Left kidney (tissue), 2 donors: ENCODE data around the gene PTPRU. TPM values are rescaled to one million over a fixed set of nuclear protein-coding genes. Genes with fewer than 3 reads are reported as not detected.

Experiments used
- DNase-seq: peaks from one replicate; pipeline ENCODE4 v3.0.0-alpha.2; 2013
- polyA plus RNA-seq: library from polyadenylated mRNA; unstranded; fragments of 120-200 nt; gene quantifications from one replicate; pipeline ENCODE4 v1.2.1, GENCODE V29; 2013; ENCODE audit not compliant: insufficient read length

Gene PTPRU
- polyA plus RNA-seq, 1 donor = 13.1 TPM

DNA sequence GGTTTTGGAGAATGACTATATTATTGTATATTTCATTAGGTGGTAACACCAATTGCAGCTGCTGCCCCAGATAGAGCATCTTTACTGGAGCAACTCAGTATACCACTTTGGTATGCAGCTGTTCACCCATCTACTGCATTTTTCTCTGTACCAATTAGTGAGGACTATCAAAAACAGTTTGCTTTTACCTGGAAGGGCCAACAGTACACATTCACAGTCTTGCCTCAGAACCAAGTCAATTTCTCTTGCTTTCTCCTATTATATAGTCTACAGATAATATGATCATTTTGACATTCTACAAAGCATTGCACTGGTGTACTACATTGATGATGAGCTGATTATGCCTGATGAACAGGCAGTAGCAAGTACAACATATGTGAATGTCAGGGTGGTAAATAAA lies 99.3 kb downstream of the PTPRU start:
- no peak for DNase-seq

DNA sequence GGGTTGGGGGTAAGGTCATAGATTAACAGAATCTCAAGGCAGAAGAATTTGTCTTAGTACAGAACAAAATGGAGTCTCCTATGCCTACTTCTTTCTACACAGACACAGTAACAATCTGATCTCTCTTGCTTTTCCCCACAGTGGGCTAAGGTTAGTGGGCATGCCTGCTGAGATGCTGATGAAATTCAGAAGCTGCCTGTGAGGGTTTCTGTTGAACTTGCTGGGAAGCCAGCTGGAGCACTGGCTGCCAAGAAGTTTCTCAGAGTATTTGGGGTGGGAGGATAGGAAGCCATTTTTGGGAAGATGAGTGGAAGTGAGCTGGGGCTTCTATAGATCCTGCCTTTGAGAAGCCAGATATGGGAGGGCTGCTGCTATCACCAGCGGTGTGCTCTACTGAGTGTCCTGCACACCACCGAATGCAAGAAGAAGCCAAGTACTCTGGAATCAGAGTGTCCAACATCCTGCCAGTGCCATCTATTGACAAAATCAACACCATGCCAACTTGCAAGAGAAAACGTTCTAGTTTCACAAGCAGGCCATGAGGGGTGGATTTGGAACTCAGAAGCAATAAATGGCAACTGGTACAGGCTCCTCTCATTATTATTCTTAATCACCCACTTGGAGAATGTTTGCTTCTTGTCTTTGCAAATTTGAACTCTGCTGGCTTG lies 102.7 kb downstream of the PTPRU start:
- DNase-seq = no peak

DNA sequence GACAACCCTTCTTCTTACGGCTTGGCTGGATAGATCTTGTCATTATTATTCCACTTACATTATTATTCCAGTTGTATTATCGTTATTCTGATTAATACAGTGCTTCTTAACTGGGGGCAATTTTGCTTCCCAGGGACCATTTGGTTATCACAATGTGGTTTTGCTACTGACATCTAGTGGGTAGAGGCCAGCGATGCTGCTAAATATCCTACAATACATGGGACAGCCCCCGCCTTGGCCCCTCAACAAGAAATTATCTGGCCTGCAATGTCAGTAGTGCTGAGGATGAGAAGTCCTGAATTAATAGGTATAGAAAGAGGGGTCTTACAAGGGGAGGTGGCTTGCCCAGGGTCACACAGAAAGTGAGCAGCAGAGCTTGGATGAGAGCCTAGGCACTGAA lies 105.6 kb downstream of the PTPRU start:
- no peak for DNase-seq

DNA sequence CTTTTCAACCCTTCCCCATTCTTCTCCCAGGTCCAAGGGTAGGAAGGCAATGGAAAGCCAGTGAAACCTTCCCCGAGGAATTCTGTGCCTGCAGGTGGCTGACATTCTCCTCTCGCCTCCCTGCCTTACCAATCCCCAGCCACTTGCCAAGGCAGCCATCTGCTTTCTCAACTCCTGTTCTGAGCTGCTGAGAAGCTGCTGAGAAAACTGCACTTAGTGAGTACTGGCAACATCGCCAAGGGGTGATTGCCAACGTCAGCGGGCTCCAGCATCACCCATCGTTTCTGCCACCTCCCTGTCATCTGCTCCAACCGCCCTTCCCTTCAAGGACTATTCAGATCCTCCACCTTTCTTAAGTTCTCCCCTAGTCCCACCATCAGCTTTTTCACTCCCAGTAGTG lies 106.0 kb downstream of the PTPRU start:
- no peak for DNase-seq

DNA sequence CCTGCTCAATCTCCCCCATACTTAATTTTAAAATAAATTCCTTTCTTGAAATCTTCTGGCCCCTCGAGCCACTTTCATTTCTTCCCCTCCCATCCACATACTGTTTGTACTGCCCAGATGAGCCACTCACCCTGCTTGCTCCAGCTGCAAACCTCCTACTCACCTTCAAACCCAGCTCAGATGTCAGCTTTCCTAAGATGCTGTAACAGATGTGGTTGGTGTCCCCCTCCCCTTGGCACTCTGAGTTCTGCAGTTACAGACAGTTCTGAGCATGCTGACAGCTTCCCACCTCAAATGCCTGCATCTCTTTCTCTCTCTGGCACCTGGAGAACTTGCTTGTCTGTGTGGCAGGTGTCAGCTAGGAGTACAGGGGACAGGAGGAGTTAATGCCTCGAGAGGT lies 106.7 kb downstream of the PTPRU start:
- peak; percentile 33 for DNase-seq

DNA sequence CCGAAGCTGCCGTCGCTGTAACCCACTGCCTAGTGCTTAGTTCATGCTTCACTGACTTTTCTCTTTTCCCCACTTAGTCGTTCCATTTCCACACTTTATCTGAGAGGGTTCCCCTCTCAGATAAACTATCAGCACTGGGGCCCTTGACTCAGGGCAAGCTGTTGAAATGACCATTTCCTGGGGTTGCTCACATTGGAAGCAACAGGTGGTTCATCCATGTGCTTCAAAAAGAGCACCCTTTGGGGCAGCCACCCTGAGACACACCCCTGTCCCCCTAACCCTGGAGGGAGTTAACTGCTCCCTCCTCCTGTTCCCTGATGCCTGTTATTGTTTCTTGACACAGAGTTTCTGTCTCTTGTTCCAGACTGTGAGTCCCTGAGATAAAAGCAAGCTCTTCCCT lies 107.2 kb downstream of the PTPRU start:
- no peak for DNase-seq

DNA sequence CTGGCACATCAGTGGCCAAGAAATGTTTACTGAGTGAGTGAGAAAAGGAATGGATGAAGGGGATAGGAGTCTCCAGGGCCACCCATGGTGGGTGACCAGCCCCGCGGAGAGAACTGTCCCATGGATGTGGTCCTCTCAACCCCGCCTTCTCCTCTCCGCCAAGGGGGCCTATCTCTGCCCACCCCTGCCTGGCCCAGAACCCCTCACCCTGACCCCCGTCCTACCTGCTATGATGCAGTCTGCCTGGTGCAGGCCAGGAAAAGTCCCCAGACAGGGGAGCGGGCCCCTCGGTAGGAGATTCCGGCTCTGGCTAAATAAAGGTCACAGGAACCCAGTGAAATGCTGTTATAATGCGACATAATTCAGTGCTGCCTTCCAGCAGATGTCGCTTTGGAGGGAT lies 107.6 kb downstream of the PTPRU start:
- DNase-seq = no peak

DNA sequence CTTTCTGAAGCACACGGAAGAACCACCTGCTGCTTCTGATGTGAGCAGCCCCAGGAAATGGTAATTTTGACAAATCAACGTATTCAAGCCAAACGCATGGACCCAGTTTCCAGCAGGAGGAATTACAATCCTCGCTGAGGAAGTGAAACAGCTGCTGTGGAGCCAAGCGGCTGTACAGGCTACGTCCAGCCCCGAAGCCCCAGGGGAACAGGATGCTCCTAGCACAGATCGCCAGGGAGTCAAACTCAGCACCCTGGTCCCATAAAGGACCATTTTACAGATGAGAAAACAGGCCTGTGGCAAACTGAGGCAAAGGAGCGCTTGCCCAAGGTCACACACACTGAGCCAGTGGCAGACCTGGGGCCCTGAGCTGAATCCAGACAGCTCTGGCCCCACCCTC lies 108.0 kb downstream of the PTPRU start:
- no peak for DNase-seq

DNA sequence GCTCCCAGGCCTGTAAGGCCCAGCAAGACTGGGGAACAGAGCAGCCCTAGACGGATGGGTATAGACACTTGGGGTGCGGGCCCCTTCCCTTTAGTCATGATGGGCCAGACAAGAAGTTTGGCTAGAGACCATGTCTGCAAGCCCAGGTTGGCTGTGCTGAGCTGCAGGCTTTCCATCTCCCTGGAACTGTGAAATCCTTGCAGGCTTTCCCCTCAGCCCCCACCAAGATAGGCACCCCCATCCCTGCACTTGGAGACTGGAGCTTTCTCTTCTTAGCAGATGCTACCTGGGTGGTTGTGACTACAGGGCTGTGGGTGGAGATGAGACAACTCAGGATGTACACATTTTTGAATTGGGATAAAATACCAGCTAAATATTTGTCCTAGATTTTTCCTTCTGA lies 110.3 kb downstream of the PTPRU start:
- DNase-seq = no peak

DNA sequence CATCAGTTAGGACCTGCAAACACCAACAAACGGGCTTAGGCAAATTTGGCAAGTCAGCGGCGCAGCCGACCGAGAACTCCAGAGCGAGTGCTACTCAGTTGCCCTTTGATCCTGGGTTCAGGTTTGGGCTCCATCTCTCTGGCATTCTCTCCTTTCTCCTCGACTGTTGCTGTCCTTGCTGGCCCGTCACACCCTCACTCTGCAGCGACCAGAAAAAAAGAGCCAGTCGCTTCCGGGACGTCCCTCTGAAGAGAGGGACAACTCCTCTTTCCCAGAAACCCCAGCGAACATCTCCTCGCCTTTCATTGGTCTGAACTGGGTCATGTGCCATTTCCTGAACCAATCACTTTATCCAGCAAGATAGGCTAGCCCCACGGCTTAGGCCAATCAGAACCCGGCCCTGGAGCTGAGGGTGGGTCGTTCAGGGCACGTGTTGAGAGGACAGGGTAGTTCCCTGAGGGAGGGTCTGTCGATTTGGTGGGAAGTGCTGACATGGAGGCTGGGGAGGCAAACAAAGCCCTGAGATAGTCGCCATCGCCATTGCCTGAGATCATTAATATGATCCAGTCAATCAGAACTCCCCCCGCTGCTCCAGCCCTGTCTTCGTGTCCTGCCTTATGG lies 113.7 kb downstream of the PTPRU start:
- no peak for DNase-seq

DNA sequence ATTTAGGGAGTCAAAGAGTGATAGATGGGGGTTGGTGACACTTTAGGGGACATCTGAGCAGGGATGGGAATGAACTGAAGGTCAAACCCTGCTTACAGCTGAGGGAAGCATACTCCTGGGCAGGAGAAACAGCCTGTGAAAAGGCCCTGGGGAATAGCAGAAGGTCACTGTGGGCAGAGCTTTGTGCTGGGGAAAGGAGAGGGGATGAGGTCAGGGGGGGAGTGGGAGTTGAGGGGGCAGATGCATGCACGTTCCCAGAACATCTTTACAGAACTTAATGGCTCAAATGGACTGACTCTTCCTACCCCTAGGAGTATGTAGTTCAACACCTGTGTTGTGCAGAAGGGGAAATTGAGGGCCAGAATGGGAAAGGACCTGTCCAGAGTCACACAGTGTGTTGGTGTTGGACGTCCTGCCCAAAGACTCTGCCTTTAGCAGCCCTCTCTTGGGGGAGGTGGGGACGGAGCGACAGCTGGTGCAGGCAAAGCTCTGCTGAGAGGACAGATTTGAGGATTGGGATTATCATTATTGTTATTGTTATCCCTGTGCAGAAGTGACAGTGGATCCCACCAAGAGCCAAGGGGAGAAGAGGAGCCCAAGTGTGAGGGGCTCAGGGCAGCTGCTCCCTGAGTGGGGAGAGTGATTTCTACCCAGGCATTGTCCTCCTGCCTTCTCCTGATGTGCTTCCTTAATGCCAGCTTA lies 116.5 kb downstream of the PTPRU start:
- no peak for DNase-seq

DNA sequence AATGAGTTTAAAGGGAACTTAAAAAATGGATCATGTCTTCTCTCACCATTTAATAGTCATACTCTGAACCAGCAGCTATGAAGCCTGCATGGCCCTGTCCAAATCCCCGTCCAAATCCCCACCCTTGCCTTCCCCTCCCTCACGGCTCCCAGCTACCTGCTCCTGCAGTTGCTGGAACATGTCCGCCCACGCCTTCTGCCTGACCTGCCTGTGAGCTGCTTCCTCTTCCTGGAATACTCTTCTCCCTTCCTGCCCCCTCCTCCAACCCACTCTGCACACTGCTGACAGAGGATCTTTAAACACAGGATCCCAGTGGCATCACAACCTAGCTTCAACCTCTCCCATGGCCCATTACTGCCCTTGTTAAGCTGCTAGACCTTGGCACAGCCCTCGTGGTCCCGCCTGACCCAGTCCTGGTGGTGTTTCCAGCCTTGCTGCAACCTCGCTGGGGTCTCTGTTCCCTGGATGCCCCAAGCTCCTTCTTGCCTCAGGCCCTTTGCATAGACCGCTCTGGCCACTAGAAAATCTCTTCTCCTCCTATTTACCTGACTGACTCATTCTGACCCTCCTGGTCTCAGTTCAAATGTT lies 118.3 kb downstream of the PTPRU start:
- no peak for DNase-seq

DNA sequence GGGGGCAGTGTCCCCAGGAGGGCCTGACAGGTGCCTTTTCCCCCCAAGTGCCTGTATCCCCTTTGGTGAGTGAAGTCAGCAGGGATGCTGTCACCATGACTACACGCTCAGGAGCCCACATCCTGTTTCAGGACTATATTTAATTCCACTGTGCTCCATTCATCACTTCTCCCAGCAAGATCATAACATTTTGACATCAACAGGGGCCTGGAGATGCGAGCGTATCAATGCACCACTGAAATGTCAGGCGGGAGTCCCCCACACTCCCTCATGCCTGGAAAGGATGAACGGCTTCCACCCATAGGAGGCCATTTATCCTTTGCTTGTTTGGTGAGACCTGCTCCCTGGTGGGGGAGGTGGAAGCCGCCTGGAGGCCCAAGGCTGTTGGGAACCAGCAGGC lies 119.1 kb downstream of the PTPRU start:
- DNase-seq = no peak

DNA sequence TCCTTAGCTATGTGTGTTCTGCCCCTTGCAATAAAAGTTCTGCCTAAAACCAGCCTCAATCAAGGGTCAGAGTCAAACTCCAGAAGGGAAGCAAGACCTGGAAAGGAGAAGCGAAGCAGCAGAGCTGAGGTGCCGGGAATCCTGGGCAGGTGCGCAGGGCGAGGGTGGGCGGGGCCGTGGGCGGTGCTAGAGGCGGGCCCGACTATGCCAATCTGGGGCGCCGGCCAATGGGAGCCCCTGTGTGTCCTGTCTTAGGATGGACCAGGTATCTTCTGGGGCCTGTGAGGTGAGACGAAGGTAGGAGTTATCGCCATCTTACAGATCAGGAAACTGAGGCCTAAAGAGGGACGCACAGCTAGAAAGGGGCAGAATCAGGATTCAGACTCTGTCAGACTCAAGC lies 120.3 kb downstream of the PTPRU start:
- DNase-seq = no peak

DNA sequence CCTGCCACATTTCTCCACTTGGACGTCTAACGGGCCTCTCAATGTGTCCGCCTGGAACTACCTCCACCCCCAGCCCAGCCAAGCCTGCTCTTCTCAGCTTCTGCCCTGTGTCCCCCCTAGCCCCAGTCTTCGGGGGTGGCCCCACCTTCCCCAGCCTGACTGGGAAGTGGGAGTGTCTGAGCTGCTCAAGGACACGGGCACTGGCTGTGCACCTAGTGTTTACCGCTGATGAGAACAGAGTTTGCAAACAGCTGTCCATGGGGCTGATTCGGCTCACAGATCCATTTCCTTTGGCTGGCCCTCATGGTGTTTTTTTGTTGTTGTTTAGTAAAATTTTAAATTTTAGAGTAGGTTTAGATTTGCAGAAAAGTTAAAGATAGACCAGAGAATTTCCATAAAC lies 121.1 kb downstream of the PTPRU start:
- no peak for DNase-seq

DNA sequence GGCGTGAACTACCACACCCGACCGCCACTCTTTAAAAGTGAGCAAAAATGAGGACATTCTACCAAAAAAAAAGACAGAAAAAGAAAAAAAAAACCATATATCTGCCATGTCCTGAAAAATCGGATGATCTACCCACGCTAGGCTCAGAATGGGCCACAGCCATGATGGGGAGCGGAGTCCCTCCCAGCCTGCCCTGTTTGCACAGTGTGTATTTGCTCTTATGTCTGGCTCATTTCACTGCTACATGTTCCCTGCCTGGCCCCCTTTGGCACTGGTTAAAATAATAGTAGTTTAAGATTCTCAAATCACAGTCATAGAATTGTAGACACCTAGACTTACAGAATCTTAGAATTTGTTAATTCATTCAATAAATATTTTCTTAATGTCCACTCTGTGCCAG lies 121.9 kb downstream of the PTPRU start:
- DNase-seq = no peak

DNA sequence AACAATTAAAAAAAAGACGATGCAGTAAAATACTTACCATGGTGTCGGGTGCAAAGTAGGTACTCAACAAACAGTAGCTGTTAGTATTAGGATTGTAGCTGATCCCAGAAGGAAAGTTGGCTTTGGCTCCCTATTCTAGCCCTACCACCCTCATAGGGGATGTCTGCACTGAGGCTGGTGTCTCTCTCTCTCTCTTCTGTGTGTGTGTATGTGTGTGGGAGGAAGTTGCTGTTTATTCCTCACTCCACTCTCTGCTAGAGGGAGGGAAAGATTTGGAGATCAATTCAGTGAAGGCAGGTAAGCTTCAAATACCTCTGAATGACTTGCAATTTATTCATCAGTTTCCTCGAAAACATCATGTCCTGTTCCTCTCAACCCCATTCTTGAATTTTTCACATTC lies 124.4 kb downstream of the PTPRU start:
- DNase-seq = no peak

DNA sequence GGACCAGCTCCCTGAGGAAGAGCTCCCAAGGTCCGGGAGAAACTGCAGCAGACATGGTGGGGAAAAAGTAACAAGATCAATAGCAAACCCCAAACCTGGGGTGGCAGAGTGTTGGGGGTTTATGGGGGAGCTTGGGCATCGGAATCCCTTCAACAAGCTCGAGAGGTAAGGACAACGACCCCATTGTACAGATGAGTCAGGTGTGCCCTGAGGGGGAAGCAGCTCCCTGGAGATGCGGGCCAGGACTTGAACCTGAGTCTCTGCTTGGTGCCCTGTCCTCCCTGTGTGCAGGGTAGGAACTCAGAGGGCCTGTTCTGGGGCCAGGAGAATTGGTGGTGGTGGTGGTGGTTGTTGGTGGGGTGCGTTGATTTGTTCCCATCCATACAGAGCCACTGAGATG lies 125.4 kb downstream of the PTPRU start:
- no peak for DNase-seq

DNA sequence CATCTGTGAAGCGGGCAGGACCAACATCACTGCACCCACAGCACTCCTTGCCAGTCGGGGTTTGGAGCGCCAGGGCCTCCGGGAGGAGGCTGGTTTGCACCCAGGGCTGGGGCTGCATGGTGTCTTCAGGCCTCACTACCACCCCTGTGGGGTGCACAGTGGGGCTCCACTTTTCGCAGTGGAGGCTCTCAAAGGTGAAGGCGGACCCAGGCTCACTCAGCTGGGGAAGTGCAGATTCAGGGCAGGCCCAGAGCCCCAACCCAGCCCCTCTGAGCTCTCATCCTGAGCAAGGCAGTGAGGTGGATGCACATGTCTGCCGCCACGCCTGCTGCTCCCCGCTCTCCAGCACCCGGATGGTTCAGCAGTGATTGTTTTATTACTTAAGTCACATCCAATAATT lies 125.8 kb downstream of the PTPRU start:
- no peak for DNase-seq

DNA sequence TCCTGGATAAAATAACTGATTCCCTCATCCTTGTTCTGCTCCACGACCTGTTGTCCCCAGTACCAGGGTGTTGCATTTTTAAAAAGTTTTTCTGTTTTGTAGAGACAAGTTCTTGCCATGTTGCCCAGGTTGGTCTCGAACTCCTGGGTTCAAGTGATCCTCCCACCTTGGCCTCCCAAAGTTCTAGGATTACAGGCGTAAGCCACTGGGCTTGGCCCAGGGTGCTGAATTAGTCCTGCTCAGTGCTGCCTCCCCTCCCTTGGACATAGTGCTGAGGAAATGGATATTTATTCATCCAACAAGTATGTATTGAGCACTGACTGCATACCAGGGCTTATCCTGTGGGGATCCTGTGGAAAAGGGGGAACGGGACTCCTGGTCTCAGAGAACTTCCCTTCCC lies 126.4 kb downstream of the PTPRU start:
- DNase-seq = no peak

DNA sequence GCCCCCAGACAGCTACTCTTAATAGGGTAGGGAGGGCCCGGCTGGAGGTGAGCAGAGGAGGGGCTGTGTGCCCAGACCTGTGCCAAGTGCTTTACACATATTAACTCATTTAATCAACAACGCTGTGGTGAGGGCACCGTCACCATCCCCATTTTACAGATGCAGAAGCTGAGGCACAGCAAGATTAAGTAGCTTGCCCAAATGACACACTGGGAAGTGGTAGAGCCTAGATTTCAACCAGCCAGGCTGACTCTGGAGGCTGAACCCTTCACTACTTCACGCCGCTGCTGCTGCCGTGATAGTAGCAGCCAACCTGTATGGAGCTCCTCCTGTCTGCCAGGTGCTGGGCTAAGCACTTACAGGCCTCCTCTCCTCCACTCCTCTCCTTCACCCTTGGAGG lies 127.2 kb downstream of the PTPRU start:
- DNase-seq = no peak

DNA sequence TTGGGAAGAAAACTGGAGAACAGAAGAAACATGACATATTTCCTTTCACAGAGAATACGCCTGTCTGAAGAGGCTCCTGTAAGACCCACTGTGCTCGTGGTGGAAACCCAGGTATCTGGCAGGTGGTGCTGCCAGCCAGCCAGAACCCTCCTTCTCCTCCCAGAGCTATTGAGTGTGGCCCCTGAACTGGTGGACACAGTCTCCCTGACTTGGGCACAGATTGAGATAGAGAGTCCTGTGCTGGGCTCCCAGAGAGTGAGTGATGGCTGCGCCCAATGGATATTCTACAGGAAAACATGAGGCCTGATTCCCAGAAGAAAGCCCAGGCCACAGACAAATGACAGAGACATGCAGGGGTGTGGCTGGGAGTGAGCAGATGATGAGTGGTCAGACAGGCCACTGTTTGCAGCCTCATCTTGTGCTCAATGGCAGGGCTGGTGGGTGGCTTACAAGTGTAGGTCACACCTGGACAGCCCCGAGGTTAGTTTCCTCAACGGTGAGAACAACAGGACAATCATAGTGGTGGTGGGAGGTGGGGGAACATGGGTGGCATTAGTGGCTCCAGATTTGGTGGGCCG lies 127.9 kb downstream of the PTPRU start:
- DNase-seq = no peak
